BLaER1 (cell line): ENCODE data around the gene ARHGAP24.

Experiments
- H3K27ac ChIP-seq: shearing (Covaris generic); formaldehyde crosslinking; 2 replicates; pipeline ENCODE4 v1.8.1; 2022
- H3K27me3 ChIP-seq: shearing (Covaris generic); formaldehyde crosslinking; 2 replicates; pipeline ENCODE4 v1.8.1; 2022
- H3K36me3 ChIP-seq: shearing (Covaris generic); formaldehyde crosslinking; 2 replicates; pipeline ENCODE4 v1.8.1; 2022
- H3K4me1 ChIP-seq: shearing (Covaris generic); formaldehyde crosslinking; 2 replicates; pipeline ENCODE4 v1.8.1; 2022
- H3K4me2 ChIP-seq: shearing (Covaris generic); formaldehyde crosslinking; 2 replicates; pipeline ENCODE4 v1.8.1; 2022
- H3K4me3 ChIP-seq: shearing (Covaris generic); formaldehyde crosslinking; 2 replicates; pipeline ENCODE4 v1.8.1; 2022
- H3K9ac ChIP-seq: shearing (Covaris generic); formaldehyde crosslinking; 2 replicates; pipeline ENCODE4 v1.8.1; 2022
- H3K9me3 ChIP-seq: shearing (Covaris generic); formaldehyde crosslinking; 2 replicates; pipeline ENCODE4 v1.8.1; 2022
- H4K20me1 ChIP-seq: shearing (Covaris generic); formaldehyde crosslinking; 2 replicates; pipeline ENCODE4 v1.8.1; 2022
- Cebpa-rat ChIP-seq: shearing (Covaris generic); IDR thresholded peaks from 2 replicates; pipeline ENCODE4 v1.8.1; 2022

ARHGAP24 gene

DNA sequence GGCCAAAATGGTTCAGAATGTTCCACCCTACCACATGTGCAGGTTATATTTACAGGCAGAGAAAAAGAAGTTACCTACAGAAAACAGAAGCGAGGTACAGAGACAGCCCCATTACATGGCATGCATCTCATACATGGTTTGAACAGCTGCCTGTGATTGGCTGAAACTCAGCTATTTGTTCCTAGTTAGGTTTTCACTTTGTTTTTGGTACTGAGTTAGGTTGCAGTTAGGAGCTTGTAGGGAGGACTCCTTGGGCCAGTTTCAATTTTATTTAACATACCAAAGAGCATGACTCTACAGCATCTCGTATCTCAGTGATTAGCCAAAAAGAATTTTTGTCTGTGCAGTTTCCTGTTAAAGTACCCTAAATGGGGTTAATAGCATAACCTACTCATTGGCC, 492.9 kb downstream of the ARHGAP24 start:
- Histone ChIP-seq H3K9me3 (no peaks in the 10 kb centered on the region), H3K4me3 (no peak overlapping the region), H3K36me3 (no peaks in the 10 kb centered on the region), H3K27me3 (no peaks in the 10 kb centered on the region), H4K20me1 (no peaks in the 10 kb centered on the region), H3K4me2 (no peak overlapping the region), H3K4me1 (no peaks in the 10 kb centered on the region), H3K27ac (no peak overlapping the region), H3K9ac (no peak overlapping the region)
- TF ChIP-seq Cebpa-rat: no peak

DNA sequence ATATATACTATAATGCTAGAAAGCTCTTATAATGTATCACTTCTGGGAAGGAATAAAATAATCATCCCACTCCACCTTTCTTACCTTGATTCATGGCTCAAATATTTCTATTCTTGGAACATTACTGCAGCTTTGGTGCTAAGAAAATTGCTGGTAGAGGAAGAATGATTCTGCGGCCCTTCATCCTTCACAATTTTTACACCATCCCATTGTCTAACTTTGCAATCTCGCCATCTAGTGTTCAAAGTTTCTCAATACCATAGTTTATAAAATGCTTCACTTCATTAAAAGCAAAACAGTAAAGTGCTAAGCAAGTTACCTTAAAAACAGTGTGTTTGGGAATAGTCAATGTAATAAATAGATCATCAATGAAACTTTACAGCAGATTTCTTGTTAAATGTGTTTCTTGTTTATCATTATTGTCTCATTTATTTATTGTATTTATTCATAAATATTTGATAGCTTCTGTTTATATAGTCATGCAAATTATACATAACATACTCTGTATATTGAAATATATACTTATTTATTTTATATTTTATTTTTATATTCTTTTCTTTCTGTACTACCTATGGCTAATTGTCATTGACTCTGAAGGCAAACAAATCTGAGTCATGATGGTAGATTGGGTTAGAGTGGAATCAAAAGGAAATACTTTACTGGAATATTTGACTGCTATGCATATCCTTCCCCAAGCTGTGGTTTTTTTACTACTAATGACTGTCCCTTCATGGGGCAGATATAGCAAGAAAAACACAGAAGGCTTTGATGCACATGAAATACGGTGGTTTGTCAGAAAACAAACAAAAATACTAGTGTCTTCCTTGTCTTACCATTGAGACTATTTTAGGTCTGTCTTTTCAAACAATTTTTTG, 494.2 kb downstream of the ARHGAP24 start:
- Histone ChIP-seq H3K27me3 (no peaks in the 10 kb centered on the region), H3K4me3 (no peak overlapping the region), H3K9ac (no peak overlapping the region), H3K9me3 (no peaks in the 10 kb centered on the region), H4K20me1 (no peaks in the 10 kb centered on the region), H3K4me1 (no peaks in the 10 kb centered on the region), H3K4me2 (no peak overlapping the region), H3K27ac (no peak overlapping the region), H3K36me3 (no peaks in the 10 kb centered on the region)
- no peak for TF ChIP-seq Cebpa-rat

DNA sequence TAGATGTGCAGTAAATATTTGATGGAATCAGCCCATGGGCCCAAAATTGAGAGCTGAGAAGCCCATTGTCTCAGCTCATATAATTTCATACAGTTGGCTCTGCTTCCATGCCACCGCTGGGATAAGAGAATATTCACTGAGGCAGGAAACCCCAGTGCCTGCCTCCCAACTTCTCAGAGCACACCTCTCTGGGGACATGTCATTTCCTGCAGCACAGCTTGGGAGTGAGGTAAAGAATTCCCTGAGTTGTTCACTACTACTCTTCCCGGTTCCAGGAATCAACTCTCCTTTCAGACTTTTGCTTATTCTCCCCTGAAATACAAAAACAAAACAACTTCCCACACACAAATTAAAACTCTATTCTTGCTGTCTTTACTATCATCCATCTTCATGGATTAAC, 495.6 kb downstream of the ARHGAP24 start:
- no peak overlapping the region for H3K27ac ChIP-seq
- H4K20me1 ChIP-seq: no peaks in the 10 kb centered on the region
- no peaks in the 10 kb centered on the region for H3K27me3 ChIP-seq
- H3K4me3 ChIP-seq: no peak overlapping the region
- H3K9me3 ChIP-seq: no peaks in the 10 kb centered on the region
- no peak for TF ChIP-seq Cebpa-rat
- H3K4me1 ChIP-seq: no peaks in the 10 kb centered on the region
- H3K9ac ChIP-seq: no peak overlapping the region
- H3K4me2 ChIP-seq: no peak overlapping the region
- no peaks in the 10 kb centered on the region for H3K36me3 ChIP-seq

DNA sequence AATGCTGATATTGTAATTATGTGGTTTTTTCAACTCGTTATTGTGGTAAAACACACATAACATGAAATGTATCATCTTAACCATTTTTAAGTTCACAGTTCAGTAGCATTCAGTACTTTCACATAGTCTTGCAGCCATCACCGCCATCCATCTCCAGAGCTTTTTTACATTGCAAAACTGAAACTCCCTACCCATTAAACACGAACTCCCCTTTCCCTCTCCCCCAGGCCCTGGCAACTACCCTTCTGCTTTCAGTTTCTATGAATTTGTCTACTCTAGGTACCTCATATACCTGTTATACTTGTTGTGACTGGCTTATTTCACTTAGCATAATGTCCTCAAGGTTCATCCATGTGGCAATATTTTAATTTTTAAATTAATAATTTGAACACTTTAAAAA, 504.3 kb downstream of the ARHGAP24 start:
- no peak for TF ChIP-seq Cebpa-rat
- no peaks in the 10 kb centered on the region for H3K4me1 ChIP-seq
- H3K27me3 ChIP-seq: no peaks in the 10 kb centered on the region
- H3K4me3 ChIP-seq: no peak overlapping the region
- H3K9ac ChIP-seq: no peak overlapping the region
- no peaks in the 10 kb centered on the region for H3K36me3 ChIP-seq
- no peak overlapping the region for H3K4me2 ChIP-seq
- no peaks in the 10 kb centered on the region for H4K20me1 ChIP-seq
- H3K9me3 ChIP-seq: no peaks in the 10 kb centered on the region
- no peak overlapping the region for H3K27ac ChIP-seq

DNA sequence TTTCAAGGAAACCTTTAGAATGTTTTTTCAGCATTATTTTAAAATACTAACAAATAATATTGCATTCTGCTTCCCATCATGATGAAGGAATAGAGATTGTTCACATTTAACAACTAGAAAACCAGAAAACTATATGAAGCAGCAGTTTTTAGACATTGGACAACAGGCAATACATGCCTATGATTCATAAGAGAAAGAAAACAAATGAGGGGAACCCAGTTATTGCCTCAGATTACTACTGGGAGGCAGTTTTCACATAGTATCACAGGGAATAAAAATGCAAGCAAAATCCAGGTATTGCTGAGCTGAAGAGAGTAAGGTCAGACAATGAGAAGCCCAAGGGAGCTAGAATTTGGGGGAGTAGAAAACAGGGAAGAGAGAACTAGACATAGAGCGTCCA, 511.3 kb downstream of the ARHGAP24 start:
- no peak overlapping the region for H3K27ac ChIP-seq
- no peaks in the 10 kb centered on the region for H4K20me1 ChIP-seq
- H3K36me3 ChIP-seq: no peaks in the 10 kb centered on the region
- H3K4me2 ChIP-seq: no peak overlapping the region
- H3K9ac ChIP-seq: no peak overlapping the region
- no peak for TF ChIP-seq Cebpa-rat
- no peaks in the 10 kb centered on the region for H3K4me1 ChIP-seq
- H3K9me3 ChIP-seq: no peaks in the 10 kb centered on the region
- H3K27me3 ChIP-seq: no peaks in the 10 kb centered on the region
- H3K4me3 ChIP-seq: no peak overlapping the region

DNA sequence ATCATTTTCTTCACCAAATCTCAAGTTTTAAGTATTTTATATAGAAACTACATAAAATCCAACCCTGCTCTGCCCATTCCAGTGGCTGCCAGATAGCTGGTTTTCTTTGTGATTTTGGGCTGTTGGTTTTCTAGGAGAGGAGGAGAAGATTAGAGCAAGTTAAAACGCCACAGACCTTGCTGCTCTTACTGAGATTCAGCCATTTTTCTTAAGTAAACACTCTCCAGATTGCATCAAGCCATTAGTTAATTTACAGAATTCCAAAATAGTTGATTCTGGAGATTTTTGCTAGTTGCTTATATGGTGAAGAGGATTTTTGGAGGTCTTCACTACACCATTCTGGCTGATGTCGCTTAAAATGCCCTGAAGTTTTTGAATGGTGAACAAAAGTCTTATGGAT, 518.7 kb downstream of the ARHGAP24 start:
- no peaks in the 10 kb centered on the region for H3K4me1 ChIP-seq
- no peak overlapping the region for H3K4me2 ChIP-seq
- no peak for TF ChIP-seq Cebpa-rat
- no peaks in the 10 kb centered on the region for H3K36me3 ChIP-seq
- no peaks in the 10 kb centered on the region for H4K20me1 ChIP-seq
- no peak overlapping the region for H3K9ac ChIP-seq
- no peaks in the 10 kb centered on the region for H3K9me3 ChIP-seq
- H3K27ac ChIP-seq: no peak overlapping the region
- H3K27me3 ChIP-seq: no peaks in the 10 kb centered on the region
- no peak overlapping the region for H3K4me3 ChIP-seq

DNA sequence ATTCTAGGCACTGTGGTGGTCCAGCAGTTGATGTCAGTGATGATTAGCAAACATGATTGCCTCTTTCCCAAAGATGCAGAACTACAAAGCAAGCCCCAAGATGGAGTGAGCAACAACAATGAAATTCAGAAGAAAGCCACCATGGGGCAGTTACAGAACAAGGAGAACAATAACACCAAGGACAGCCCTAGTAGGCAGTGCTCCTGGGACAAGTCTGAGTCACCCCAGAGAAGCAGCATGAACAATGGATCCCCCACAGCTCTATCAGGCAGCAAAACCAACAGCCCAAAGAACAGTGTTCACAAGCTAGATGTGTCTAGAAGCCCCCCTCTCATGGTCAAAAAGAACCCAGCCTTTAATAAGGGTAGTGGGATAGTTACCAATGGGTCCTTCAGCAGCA, 519.6 kb downstream of the ARHGAP24 start:
- Histone ChIP-seq H3K4me1 (no peaks in the 10 kb centered on the region), H3K9me3 (no peaks in the 10 kb centered on the region), H3K36me3 (no peaks in the 10 kb centered on the region), H3K27me3 (no peaks in the 10 kb centered on the region), H3K9ac (no peak overlapping the region), H4K20me1 (no peaks in the 10 kb centered on the region), H3K4me2 (no peak overlapping the region), H3K27ac (no peak overlapping the region), H3K4me3 (no peak overlapping the region)
- no peak for TF ChIP-seq Cebpa-rat

DNA sequence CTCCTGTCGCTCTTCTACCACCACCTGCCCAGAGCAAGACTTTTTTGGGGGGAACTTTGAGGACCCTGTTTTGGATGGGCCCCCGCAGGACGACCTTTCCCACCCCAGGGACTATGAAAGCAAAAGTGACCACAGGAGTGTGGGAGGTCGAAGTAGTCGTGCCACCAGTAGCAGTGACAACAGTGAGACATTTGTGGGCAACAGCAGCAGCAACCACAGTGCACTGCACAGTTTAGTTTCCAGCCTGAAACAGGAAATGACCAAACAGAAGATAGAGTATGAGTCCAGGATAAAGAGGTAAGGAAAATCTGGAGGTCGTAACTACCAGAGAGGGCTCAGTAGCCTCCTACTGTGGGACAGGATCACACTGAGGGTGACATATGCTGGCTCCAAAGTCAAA, 520.4 kb downstream of the ARHGAP24 start:
- TF ChIP-seq Cebpa-rat: no peak
- Histone ChIP-seq H3K27me3 (no peaks in the 10 kb centered on the region), H4K20me1 (no peaks in the 10 kb centered on the region), H3K4me1 (no peaks in the 10 kb centered on the region), H3K4me3 (no peak overlapping the region), H3K4me2 (no peak overlapping the region), H3K36me3 (no peaks in the 10 kb centered on the region), H3K9me3 (no peaks in the 10 kb centered on the region), H3K9ac (no peak overlapping the region), H3K27ac (no peak overlapping the region)

DNA sequence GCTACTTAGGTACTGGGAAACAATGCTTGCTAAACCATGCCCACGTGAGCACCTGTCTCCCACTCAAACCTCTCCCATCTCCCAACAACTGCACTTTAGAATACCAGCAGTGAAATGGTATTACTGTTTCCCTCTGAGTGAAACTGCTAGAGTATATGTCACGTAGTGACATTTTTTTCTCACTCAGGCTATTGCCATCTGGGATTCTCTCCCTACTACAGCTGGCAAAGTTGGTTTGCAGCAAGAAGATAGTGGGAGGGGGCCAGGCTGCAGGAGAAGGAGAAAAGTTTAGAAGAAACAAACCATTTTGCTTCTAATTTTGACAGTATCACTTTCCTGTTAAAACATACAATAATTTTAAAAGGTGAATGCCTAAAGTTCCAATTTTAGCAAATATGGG, 526.6 kb downstream of the ARHGAP24 start:
- no peaks in the 10 kb centered on the region for H3K4me1 ChIP-seq
- no peak overlapping the region for H3K27ac ChIP-seq
- H3K27me3 ChIP-seq: no peaks in the 10 kb centered on the region
- no peak overlapping the region for H3K9ac ChIP-seq
- H3K4me3 ChIP-seq: no peak overlapping the region
- no peaks in the 10 kb centered on the region for H4K20me1 ChIP-seq
- no peak for TF ChIP-seq Cebpa-rat
- no peak overlapping the region for H3K4me2 ChIP-seq
- no peaks in the 10 kb centered on the region for H3K36me3 ChIP-seq
- no peaks in the 10 kb centered on the region for H3K9me3 ChIP-seq

DNA sequence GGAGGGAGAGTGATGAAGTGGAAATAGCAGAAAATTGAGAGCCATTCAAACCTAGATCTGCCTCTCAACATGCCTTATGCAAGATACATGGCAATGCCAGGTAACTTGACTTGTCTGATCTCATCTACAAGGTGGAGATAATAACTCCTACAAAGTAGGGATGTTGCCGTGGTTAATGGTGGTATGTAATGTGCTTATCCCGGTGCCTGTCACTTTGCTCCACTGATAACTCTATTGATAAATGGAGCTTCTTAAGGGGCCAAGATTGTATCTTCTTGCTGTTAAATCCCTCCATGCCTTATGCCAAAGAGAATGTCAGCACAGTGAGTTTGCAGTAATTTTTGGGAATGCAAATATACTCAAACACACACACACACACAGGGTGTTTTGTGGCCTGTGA, 529.1 kb downstream of the ARHGAP24 start:
- no peak overlapping the region for H3K27ac ChIP-seq
- TF ChIP-seq Cebpa-rat: no peak
- no peak overlapping the region for H3K9ac ChIP-seq
- H3K4me1 ChIP-seq: no peaks in the 10 kb centered on the region
- no peaks in the 10 kb centered on the region for H3K36me3 ChIP-seq
- no peak overlapping the region for H3K4me3 ChIP-seq
- H4K20me1 ChIP-seq: no peaks in the 10 kb centered on the region
- H3K27me3 ChIP-seq: no peaks in the 10 kb centered on the region
- H3K4me2 ChIP-seq: no peak overlapping the region
- H3K9me3 ChIP-seq: no peaks in the 10 kb centered on the region

DNA sequence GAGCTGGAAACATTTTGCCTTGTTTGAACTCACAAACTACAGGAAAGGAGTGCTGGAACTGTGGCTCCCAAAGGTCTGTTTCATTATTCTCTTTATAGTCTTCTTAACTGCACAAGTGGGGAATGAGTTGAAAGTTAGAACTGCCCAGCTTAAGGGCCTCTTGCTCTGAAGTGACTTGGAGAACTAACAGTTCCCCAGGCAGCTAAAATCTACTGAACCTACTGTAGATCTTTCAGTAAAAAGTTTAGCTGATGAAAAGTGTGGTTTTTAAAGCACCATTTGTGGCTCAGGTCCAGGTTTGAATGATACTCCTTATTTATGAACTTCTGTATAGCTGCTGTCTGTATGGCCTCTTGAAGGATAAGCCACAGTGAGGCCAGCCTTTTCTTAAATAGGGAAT, 531.1 kb downstream of the ARHGAP24 start:
- H3K4me3 ChIP-seq: no peak overlapping the region
- TF ChIP-seq Cebpa-rat: no peak

More for the DNA sequence above, 531.1 kb downstream of the ARHGAP24 start:
- no peak overlapping the region for H3K4me2 ChIP-seq
- no peak overlapping the region for H3K9ac ChIP-seq
- no peak overlapping the region for H3K27ac ChIP-seq
- H3K4me1 ChIP-seq: no peaks in the 10 kb centered on the region
- H4K20me1 ChIP-seq: no peaks in the 10 kb centered on the region
- no peaks in the 10 kb centered on the region for H3K36me3 ChIP-seq
- H3K27me3 ChIP-seq: no peaks in the 10 kb centered on the region
- H3K9me3 ChIP-seq: no peaks in the 10 kb centered on the region
